Fibroblast of the conjunctiva (primary cell): ENCODE data around the gene RASGRF2.
A peak's percentile ranks its signal among the peaks of the same experiment; 100 is the strongest.

Source experiments
- DNase-seq: peaks from one replicate; pipeline ENCODE4 v3.0.0-alpha.2; 2010; ENCODE audit warnings: low read depth

RASGRF2 gene

GRCh38 chr5:80951366-80951765 lies 8.8 kb upstream of the RASGRF2 start:
- DNase-seq = no peak

- DNase-seq = no peak
These were observed 6.6 kb upstream of the RASGRF2 start for GRCh38 chr5:80953587-80953986.

GRCh38 chr5:80955082-80955590 lies 5.0 kb upstream of the RASGRF2 start:
- DNase-seq = no peak

- no peak for DNase-seq
These were observed 3.9 kb upstream of the RASGRF2 start for GRCh38 chr5:80956272-80956671.

GRCh38 chr5:80957031-80957761 lies 3.0 kb upstream of the RASGRF2 start:
- DNase-seq = no peak

GRCh38 chr5:80958616-80959015 lies 1.5 kb upstream of the RASGRF2 start:
- DNase-seq = no peak

GRCh38 chr5:80959138-80959537 lies 1.0 kb upstream of the RASGRF2 start:
- DNase-seq = no peak

GRCh38 chr5:80960531-80961375 lies 590 bp downstream of the RASGRF2 start:
- no peak for DNase-seq

- no peak for DNase-seq
These were observed 1.5 kb downstream of the RASGRF2 start for GRCh38 chr5:80961376-80962281.

GRCh38 chr5:80962630-80963520 lies 2.7 kb downstream of the RASGRF2 start:
- DNase-seq = no peak

- DNase-seq = no peak
These were observed 3.3 kb downstream of the RASGRF2 start for GRCh38 chr5:80963521-80963895.

- no peak for DNase-seq
These were observed 3.9 kb downstream of the RASGRF2 start for GRCh38 chr5:80963966-80964481.

- DNase-seq = no peak
These were observed 4.3 kb downstream of the RASGRF2 start for GRCh38 chr5:80964491-80964890.

- no peak for DNase-seq
These were observed 4.8 kb downstream of the RASGRF2 start for GRCh38 chr5:80964919-80965318.

GRCh38 chr5:80967500-80968181 lies 7.5 kb downstream of the RASGRF2 start:
- peak; percentile 77 for DNase-seq

GRCh38 chr5:80973027-80973426 lies 12.9 kb downstream of the RASGRF2 start:
- no peak for DNase-seq

GRCh38 chr5:80975065-80975464 lies 14.9 kb downstream of the RASGRF2 start:
- no peak for DNase-seq

GRCh38 chr5:80976985-80977384 lies 16.8 kb downstream of the RASGRF2 start:
- DNase-seq = no peak

- no peak for DNase-seq
These were observed 17.6 kb downstream of the RASGRF2 start for GRCh38 chr5:80977764-80978163.

GRCh38 chr5:80978772-80979317 lies 18.7 kb downstream of the RASGRF2 start:
- DNase-seq = no peak
